SK-N-SH treated with all-trans-retinoic acid at 6 μM for 48 hours (cell line): ENCODE data around the gene C11orf21.

Experiments used
- ATAC-seq: fragments of 200-7000 bp; cut with Tn5 transposase; 3 replicates; pipeline ENCODE4 v1.9.1; 2020; ENCODE audit warnings: mild to moderate bottlenecking, moderate library complexity
- ARNTL ChIP-seq: fragments of 450-650 bp; formaldehyde crosslinking; IDR thresholded peaks from 2 replicates; pipeline ENCODE4 v1.5.0; 2020; ENCODE audit warnings: low read depth, mild to moderate bottlenecking, moderate library complexity, borderline replicate concordance
- CSDC2 ChIP-seq: fragments of 250-450 bp; sonication (Bioruptor Pico); IDR thresholded peaks from 2 replicates; pipeline ENCODE4 v1.5.0; 2020; ENCODE audit warnings: mild to moderate bottlenecking, moderate library complexity
- ESRRG ChIP-seq: fragments of 250-450 bp; sonication (Bioruptor Pico); IDR thresholded peaks from 2 replicates; pipeline ENCODE4 v1.6.1; 2021; ENCODE audit warnings: mild to moderate bottlenecking
- GLIS3 ChIP-seq: fragments of 250-450 bp; sonication (Bioruptor Pico); IDR thresholded peaks from 2 replicates; pipeline ENCODE4 v1.5.0; 2020; ENCODE audit warnings: mild to moderate bottlenecking, moderate library complexity
- ISL1 ChIP-seq: fragments of 250-450 bp; sonication (Bioruptor Pico); IDR thresholded peaks from 2 replicates; pipeline ENCODE4 v2.1.2; 2022; ENCODE audit warnings: mild to moderate bottlenecking, moderate library complexity
- OSR1 ChIP-seq: fragments of 250-450 bp; sonication (Bioruptor Pico); IDR thresholded peaks from 2 replicates; pipeline ENCODE4 v1.8.0; 2022; ENCODE audit warnings: moderate library complexity, mild to moderate bottlenecking, inconsistent platforms
- PATZ1 ChIP-seq: fragments of 250-450 bp; sonication (Bioruptor Pico); IDR thresholded peaks from 2 replicates; pipeline ENCODE4 v1.8.0; 2020; ENCODE audit warnings: mild to moderate bottlenecking, moderate library complexity, borderline replicate concordance
- PPARA ChIP-seq: fragments of 250-450 bp; sonication (Bioruptor Pico); IDR thresholded peaks from 2 replicates; pipeline ENCODE4 v1.5.0; 2020; ENCODE audit warnings: mild to moderate bottlenecking, borderline replicate concordance
- RARB ChIP-seq: fragments of 250-450 bp; sonication (Bioruptor Pico); IDR thresholded peaks from 2 replicates; pipeline ENCODE4 v1.8.0; 2021; ENCODE audit warnings: mild to moderate bottlenecking, moderate library complexity
- SNAI2 ChIP-seq: fragments of 250-450 bp; sonication (Bioruptor Pico); IDR thresholded peaks from 2 replicates; pipeline ENCODE4 v1.5.0; 2020; ENCODE audit warnings: mild to moderate bottlenecking, moderate library complexity
- TCF4 ChIP-seq: fragments of 250-450 bp; sonication (Bioruptor Pico); IDR thresholded peaks from 2 replicates; pipeline ENCODE4 v1.8.0; 2021; ENCODE audit warnings: mild to moderate bottlenecking, moderate library complexity, borderline replicate concordance
- TOX ChIP-seq: fragments of 250-450 bp; sonication (Bioruptor Pico); IDR thresholded peaks from 2 replicates; pipeline ENCODE4 v1.8.0; 2021; ENCODE audit warnings: mild to moderate bottlenecking, moderate library complexity, borderline replicate concordance
- ZC3H10 ChIP-seq: fragments of 250-450 bp; sonication (Bioruptor Pico); IDR thresholded peaks from 2 replicates; pipeline ENCODE4 v1.5.1; 2021; ENCODE audit warnings: mild to moderate bottlenecking, moderate library complexity
- ZFP3 ChIP-seq: fragments of 250-450 bp; sonication (Bioruptor Pico); IDR thresholded peaks from 2 replicates; pipeline ENCODE4 v1.5.0; 2020; ENCODE audit warnings: mild to moderate bottlenecking, moderate library complexity
- ZNF565 ChIP-seq: fragments of 450-650 bp; formaldehyde crosslinking; conservative IDR thresholded peaks from 2 replicates; pipeline ENCODE4 v1.5.0; 2020; ENCODE audit warnings: low read depth, mild to moderate bottlenecking, moderate library complexity
- ZNF70 ChIP-seq: fragments of 450-650 bp; formaldehyde crosslinking; IDR thresholded peaks from 2 replicates; pipeline ENCODE4 v1.5.0; 2020; ENCODE audit warnings: mild to moderate bottlenecking, moderate library complexity
- TF ChIP-seq, protein P1 (sequence below): fragments of 250-450 bp; sonication (Bioruptor Pico); IDR thresholded peaks from 2 replicates; pipeline ENCODE4 v1.8.0; 2021; ENCODE audit warnings: low read depth, mild to moderate bottlenecking, moderate library complexity, borderline replicate concordance
- TF ChIP-seq, protein P2 (sequence below): fragments of 250-450 bp; sonication (Bioruptor Pico); IDR thresholded peaks from 2 replicates; pipeline ENCODE4 v1.5.1; 2021; ENCODE audit warnings: mild to moderate bottlenecking, moderate library complexity
- TF ChIP-seq, protein P3 (sequence below): fragments of 250-450 bp; sonication (Bioruptor Pico); IDR thresholded peaks from 2 replicates; pipeline ENCODE4 v1.5.0; 2020; ENCODE audit warnings: mild to moderate bottlenecking, moderate library complexity
- TF ChIP-seq, protein P4 (sequence below): fragments of 250-450 bp; sonication (Bioruptor Pico); IDR thresholded peaks from 2 replicates; pipeline ENCODE4 v1.5.1; 2020; ENCODE audit warnings: low read depth, mild to moderate bottlenecking, moderate library complexity

C11orf21 gene

DNA sequence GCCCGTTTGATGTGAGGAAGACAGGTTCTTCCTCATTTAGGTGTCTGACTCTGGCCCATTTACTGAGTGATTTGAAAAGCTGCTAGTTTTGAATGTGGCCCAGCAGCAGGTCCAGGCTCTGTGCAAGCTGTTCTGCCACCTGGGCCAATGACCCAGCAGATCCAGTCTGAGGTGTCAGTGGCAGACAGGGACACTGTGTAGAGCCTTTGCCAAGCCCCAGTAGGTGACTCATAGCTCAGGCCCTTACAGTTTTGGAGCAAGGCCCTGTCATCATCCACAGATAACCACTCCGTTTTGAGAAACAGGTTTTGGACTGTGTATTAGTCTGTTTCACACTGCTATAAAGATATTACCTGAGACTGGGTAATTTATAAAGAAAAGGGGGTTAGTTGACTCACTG lies 24.0 kb upstream of the C11orf21 start:
- TF ChIP-seq OSR1 (CRISPR knock-in tag) (no peak), TOX (CRISPR knock-in tag) (no peak), PATZ1 (no peak)
- TF ChIP-seq, all 23 proteins: peak for 0
- peak; percentile 18; the same call in 1 of the 3 replicates for ATAC-seq

- TF ChIP-seq GLIS3 (CRISPR knock-in tag) (no peak), ZNF70 (no peak), ZFP3 (no peak), PATZ1 (no peak), OSR1 (CRISPR knock-in tag) (no peak), ARNTL (CRISPR knock-in tag) (no peak)
- TF ChIP-seq, protein P1, sequence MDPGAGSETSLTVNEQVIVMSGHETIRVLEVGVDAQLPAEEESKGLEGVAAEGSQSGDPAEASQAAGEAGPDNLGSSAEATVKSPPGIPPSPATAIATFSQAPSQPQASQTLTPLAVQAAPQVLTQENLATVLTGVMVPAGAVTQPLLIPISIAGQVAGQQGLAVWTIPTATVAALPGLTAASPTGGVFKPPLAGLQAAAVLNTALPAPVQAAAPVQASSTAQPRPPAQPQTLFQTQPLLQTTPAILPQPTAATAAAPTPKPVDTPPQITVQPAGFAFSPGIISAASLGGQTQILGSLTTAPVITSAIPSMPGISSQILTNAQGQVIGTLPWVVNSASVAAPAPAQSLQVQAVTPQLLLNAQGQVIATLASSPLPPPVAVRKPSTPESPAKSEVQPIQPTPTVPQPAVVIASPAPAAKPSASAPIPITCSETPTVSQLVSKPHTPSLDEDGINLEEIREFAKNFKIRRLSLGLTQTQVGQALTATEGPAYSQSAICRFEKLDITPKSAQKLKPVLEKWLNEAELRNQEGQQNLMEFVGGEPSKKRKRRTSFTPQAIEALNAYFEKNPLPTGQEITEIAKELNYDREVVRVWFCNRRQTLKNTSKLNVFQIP (CRISPR knock-in tag) = no peak
- TF ChIP-seq, protein P2, sequence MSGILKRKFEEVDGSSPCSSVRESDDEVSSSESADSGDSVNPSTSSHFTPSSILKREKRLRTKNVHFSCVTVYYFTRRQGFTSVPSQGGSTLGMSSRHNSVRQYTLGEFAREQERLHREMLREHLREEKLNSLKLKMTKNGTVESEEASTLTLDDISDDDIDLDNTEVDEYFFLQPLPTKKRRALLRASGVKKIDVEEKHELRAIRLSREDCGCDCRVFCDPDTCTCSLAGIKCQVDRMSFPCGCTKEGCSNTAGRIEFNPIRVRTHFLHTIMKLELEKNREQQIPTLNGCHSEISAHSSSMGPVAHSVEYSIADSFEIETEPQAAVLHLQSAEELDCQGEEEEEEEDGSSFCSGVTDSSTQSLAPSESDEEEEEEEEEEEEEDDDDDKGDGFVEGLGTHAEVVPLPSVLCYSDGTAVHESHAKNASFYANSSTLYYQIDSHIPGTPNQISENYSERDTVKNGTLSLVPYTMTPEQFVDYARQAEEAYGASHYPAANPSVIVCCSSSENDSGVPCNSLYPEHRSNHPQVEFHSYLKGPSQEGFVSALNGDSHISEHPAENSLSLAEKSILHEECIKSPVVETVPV (CRISPR knock-in tag) = no peak
- no peak for ATAC-seq
Observed at GRCh38 chr11:2325123-2325522, 23.4 kb upstream of the C11orf21 start.

GRCh38 chr11:2321311-2321683 lies 19.6 kb upstream of the C11orf21 start:
- no peak for ATAC-seq
- TF ChIP-seq, protein P2 (CRISPR knock-in tag) = no peak
- TF ChIP-seq ISL1 (no peak), RARB (CRISPR knock-in tag) (no peak), PPARA (CRISPR knock-in tag) (no peak), OSR1 (CRISPR knock-in tag) (no peak), TCF4 (CRISPR knock-in tag) (no peak), PATZ1 (no peak), GLIS3 (CRISPR knock-in tag) (no peak), SNAI2 (CRISPR knock-in tag) (no peak), CSDC2 (CRISPR knock-in tag) (no peak), ZNF565 (CRISPR knock-in tag) (no peak), ZFP3 (no peak), ESRRG (CRISPR knock-in tag) (no peak), ARNTL (CRISPR knock-in tag) (no peak), ZNF70 (no peak), ZC3H10 (CRISPR knock-in tag) (no peak)
- TF ChIP-seq, protein P3, sequence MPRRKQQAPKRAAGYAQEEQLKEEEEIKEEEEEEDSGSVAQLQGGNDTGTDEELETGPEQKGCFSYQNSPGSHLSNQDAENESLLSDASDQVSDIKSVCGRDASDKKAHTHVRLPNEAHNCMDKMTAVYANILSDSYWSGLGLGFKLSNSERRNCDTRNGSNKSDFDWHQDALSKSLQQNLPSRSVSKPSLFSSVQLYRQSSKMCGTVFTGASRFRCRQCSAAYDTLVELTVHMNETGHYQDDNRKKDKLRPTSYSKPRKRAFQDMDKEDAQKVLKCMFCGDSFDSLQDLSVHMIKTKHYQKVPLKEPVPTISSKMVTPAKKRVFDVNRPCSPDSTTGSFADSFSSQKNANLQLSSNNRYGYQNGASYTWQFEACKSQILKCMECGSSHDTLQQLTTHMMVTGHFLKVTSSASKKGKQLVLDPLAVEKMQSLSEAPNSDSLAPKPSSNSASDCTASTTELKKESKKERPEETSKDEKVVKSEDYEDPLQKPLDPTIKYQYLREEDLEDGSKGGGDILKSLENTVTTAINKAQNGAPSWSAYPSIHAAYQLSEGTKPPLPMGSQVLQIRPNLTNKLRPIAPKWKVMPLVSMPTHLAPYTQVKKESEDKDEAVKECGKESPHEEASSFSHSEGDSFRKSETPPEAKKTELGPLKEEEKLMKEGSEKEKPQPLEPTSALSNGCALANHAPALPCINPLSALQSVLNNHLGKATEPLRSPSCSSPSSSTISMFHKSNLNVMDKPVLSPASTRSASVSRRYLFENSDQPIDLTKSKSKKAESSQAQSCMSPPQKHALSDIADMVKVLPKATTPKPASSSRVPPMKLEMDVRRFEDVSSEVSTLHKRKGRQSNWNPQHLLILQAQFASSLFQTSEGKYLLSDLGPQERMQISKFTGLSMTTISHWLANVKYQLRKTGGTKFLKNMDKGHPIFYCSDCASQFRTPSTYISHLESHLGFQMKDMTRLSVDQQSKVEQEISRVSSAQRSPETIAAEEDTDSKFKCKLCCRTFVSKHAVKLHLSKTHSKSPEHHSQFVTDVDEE (CRISPR knock-in tag) = no peak
- TF ChIP-seq, protein P1 (CRISPR knock-in tag) = no peak
- TF ChIP-seq, protein P4, sequence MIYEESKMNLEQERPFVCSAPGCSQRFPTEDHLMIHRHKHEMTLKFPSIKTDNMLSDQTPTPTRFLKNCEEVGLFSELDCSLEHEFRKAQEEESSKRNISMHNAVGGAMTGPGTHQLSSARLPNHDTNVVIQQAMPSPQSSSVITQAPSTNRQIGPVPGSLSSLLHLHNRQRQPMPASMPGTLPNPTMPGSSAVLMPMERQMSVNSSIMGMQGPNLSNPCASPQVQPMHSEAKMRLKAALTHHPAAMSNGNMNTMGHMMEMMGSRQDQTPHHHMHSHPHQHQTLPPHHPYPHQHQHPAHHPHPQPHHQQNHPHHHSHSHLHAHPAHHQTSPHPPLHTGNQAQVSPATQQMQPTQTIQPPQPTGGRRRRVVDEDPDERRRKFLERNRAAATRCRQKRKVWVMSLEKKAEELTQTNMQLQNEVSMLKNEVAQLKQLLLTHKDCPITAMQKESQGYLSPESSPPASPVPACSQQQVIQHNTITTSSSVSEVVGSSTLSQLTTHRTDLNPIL (CRISPR knock-in tag) = no peak
